ENCODE results near the gene KRTAP10-6.
"Not testable (repeated sequence)": the region's sequence is repeated elsewhere in the genome, so short reads cannot be mapped to it uniquely, and the experiment has no call there.

KRTAP10-6 gene

DNA sequence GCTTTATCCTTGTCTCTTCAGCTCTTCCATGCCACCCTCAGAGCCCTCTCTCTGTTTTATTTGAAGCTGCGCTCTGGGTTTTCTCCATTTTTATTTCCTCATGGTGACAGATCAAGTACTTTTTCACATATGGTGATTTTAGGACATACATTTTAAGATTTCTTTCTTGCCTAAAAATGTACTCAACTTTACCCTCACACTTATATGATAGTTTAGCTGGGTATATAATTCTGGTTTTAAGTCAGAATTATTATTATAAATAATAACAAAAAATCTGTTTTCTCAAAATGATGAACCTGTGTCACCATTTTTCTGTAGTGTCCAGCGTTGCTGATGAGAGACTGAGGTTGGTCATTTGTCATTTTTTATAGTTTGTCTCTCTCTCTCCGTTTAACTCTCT, 11.1 kb downstream of the KRTAP10-6 start:
- TF ChIP-seq, protein P1, sequence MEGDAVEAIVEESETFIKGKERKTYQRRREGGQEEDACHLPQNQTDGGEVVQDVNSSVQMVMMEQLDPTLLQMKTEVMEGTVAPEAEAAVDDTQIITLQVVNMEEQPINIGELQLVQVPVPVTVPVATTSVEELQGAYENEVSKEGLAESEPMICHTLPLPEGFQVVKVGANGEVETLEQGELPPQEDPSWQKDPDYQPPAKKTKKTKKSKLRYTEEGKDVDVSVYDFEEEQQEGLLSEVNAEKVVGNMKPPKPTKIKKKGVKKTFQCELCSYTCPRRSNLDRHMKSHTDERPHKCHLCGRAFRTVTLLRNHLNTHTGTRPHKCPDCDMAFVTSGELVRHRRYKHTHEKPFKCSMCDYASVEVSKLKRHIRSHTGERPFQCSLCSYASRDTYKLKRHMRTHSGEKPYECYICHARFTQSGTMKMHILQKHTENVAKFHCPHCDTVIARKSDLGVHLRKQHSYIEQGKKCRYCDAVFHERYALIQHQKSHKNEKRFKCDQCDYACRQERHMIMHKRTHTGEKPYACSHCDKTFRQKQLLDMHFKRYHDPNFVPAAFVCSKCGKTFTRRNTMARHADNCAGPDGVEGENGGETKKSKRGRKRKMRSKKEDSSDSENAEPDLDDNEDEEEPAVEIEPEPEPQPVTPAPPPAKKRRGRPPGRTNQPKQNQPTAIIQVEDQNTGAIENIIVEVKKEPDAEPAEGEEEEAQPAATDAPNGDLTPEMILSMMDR (IDR thresholded peaks at IDR 0.05; ENCODE audit: low read depth, low read length): no peak
- no peak overlapping the region for H3K4me3 ChIP-seq (ENCODE audit: low read depth, low read length)
- DNase-seq (ENCODE audit: low read depth, low spot score): no peak
- in situ Hi-C loops (cut with HindIII; ENCODE audit: low sequenced_read_pairs): no loop called here

DNA sequence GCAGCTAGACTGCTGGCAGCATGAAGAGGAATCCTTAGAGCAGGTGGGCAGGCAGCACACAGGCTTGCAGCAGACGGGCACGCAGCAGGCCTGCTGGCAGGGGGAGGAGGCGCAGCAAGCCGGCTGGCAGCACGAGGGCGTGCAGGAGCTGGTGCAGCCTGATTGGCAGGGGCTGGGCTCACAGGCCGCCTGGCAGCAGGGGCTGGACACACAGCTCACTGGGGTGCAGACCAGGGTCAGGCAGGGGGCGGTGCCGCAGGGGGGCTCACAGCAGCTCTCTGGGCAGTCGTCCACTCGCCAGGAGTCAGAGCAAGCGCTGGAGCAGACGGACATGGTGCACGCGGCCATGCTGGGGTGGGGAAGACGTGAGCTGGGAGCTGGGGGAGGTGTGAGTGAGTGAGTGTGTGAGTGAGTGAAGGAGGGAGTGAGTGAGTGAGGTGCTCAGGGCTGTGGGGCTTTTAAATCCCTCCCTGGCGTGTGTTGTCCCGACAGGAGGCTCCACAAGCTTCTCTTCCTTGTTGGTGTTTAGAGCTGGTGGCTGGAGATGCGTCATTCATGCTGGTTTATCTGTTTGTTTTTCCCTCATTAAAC, 12.0 kb downstream of the KRTAP10-6 start, which contains the start of gene KRTAP10-5:
Gene KRTAP10-5, minus strand, starts transcription at position 374 of the 591 bp plus-strand sequence. Its CDS starts 26 bp downstream, at position 348.
- in situ Hi-C loops (cut with HindIII; ENCODE audit: low sequenced_read_pairs); H3K4me3 ChIP-seq (ENCODE audit: low read depth, low read length); DNase-seq (ENCODE audit: low read depth, low spot score): not testable (repeated sequence)

DNA sequence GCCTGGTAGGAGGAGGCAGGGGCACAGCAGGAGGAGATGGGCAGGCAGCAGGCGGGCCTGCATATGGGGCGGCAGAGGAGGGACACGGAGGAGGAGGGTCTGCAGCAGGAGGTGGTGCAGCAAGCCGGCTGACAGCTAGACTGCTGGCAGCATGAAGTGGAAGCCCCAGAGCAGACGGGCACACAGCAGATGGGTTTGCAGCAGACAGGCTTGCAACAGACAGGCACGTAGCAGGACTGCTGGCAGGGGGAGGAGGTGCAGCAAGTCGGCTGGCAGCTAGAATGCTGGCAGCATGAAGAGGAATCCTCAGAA, 12.5 kb downstream of the KRTAP10-6 start:
- no peak overlapping the region for H3K4me3 ChIP-seq (ENCODE audit: low read depth, low read length)
- in situ Hi-C loops (cut with HindIII; ENCODE audit: low sequenced_read_pairs): no loop called here
- TF ChIP-seq, protein P1 (IDR thresholded peaks at IDR 0.05; ENCODE audit: low read depth, low read length): no peak
- no peak for DNase-seq (ENCODE audit: low read depth, low spot score)

DNA sequence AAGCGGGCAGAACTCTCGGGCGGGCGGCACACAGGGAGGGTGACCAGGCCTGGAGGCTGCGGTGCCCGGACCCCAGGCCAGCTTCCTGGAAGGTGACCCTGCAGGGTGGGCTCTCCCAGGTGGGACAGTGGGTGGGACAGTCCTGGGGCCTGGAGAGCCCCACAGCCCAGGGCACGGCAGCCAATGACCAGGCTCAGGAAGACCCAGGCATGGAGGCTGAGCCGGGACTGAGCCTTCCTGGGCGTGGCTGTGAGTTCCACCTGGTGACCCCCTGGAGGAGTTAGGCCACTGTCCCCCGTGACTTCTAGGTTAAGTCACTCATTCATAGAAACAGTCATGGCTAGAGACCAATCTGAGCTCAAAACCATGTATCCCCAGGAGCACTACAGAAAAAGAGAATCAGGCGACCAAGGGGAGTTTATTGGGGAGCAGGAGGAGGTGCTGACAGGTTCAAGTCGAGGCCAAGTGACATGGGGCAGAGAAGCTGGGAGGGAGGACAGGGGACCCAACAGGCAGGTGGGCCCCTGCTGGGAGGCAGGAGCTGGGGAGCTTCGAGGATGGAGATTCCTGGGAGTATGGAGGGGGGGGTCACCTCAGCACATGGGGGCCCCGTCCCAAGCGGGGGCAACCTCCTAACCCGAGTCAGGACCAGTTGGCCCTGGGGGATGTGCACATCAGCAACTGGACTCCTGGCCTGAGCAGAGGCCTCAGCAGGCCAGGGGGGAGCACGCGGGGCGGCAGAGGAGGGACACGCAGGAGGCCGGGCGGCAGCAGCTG, 13.1 kb downstream of the KRTAP10-6 start:
- no peak for DNase-seq (ENCODE audit: low read depth, low spot score)
- no peak overlapping the region for H3K4me3 ChIP-seq (ENCODE audit: low read depth, low read length)
- in situ Hi-C loops (cut with HindIII; ENCODE audit: low sequenced_read_pairs): no loop called here
- TF ChIP-seq, protein P1 (IDR thresholded peaks at IDR 0.05; ENCODE audit: low read depth, low read length): no peak

DNA sequence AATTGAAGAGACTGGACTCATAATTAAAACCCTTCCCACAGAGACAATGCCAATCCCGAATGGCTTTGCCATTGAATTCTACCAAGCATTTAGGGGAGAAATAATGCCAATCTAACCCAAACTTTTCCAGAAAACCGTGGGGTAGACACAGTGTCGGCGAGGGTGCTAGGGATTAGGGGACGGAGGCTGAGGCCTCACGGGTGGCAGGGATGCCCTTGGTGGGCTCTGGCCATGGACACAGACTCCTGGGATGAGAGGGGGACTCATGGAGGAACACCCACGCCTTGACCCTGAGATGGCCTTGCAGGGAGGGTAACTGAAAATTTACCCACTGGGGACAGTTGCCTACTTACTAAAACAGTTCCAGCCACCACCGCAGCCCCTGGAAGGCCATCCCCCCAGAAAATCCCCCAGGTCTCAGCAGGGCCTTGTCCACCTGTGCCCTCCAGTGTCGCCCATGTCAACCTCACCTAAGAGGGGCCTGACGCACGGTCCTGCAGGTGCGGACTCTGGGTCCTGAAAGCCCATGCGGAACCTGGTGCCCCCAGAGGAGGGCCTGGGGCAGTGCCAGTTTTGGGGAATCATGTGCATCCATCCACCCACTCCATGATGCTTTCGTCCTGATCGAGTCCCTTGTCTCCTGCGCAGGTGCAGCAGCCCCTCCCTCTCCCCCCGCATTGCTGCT, 13.8 kb downstream of the KRTAP10-6 start:
- TF ChIP-seq, protein P1 (IDR thresholded peaks at IDR 0.05; ENCODE audit: low read depth, low read length): no peak
- in situ Hi-C loops (cut with HindIII; ENCODE audit: low sequenced_read_pairs): no loop called here
- DNase-seq (ENCODE audit: low read depth, low spot score): no peak
- H3K4me3 ChIP-seq (ENCODE audit: low read depth, low read length): no peak overlapping the region

DNA sequence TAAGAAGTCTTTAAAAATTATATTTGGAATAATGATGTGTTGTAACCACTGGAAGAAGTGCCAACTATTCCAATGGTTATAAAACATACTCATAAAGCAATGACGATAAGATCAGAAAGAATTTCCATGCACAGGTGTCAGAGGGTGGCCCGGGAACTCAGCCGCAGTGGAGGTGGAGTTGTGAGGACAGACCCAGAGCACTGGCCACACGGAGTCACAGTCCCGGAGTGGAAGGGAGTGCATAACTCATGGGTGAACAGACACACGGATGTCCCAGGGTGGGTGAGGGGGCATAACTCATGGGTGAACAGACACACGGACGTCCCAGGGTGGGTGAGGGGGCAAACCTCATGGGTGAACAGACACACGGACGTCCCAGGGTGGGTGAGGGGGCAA, 16.3 kb downstream of the KRTAP10-6 start:
- TF ChIP-seq, protein P1 (IDR thresholded peaks at IDR 0.05; ENCODE audit: low read depth, low read length): no peak
- in situ Hi-C loops (cut with HindIII; ENCODE audit: low sequenced_read_pairs): no loop called here
- DNase-seq (ENCODE audit: low read depth, low spot score): no peak
- H3K4me3 ChIP-seq (ENCODE audit: low read depth, low read length): no peak overlapping the region

All from astrocyte of the spinal cord (primary cell).